ENCODE results near the gene ATP2A3. TPM values are rescaled to one million over a fixed set of nuclear protein-coding genes. Genes with fewer than 3 reads are reported as not detected.

Gene ATP2A3
- total RNA-seq, 1 experiment from 2014 or later = 13.3 TPM

DNA sequence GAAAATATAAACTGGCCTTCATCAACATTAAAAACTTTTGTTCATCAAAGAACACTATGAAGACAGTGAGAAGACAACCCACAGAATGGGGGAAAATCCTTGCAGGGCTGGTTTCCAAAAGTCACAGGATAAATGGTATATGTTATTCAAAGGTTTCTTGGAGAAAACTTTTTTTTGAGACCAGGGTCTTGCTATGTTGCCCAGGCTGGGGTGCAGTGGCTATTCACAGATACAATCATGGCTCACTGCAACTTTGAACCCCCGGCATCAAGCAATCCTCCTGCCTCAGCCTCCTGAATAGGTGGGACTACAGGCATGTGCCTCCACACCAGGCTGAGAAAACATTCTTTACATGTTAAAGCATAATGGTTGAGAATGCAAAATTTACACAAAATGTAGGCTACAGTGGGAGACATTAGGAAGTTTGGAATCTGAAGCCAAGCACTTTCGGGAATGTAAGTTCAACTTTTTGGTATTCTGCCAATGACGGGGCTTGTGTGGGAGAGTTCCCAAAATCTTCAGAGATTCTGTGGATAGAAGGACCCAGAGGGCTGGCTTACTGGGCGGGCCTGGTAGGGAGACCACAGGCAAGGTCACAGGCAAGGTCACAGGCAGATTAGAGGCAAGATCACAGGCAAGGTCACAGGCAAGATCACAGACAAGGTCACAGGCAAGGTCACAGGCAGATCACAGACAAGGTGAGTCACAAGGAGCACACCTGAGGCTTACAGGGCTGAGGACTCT lies 24.2 kb upstream of the ATP2A3 start:
- Mint-ChIP-seq H3K4me3 (no peak overlapping the region), H3K36me3 (ENCODE audit: insufficient read depth in 1 of 3, low read depth in 3 of 3) (no peaks in the 10 kb centered on the region; a peak in 1 of 7 replicates), H3K9me3 (peaks cover 0 to 2% of the 10 kb centered on the region in 2 experiments; a peak in 1 of 5 replicates), H3K27ac (peak overlapping the region in 1 of 3 experiments; percentile 44; a peak in 2 of 7 replicates), H3K4me1 (peaks cover 15 to 26% of the 10 kb centered on the region in 2 experiments; a peak in 3 of 4 replicates), H3K27me3 (ENCODE audit: low read depth) (peaks cover 1% of the 10 kb centered on the region)
- Histone ChIP-seq H3K23me2 (ENCODE audit: insufficient read length, low read depth, low read length, poor library complexity, severe bottlenecking) (no peaks in the 10 kb centered on the region), H2BK12ac (ENCODE audit: insufficient read length, low read depth, low read length) (no peak overlapping the region), H3T11ph (ENCODE audit: low read length) (no peak overlapping the region), H2BK15ac (ENCODE audit: low read depth, low read length) (no peak overlapping the region), H3K18ac (ENCODE audit: insufficient read length, low read depth, low read length) (no peak overlapping the region), H3K9ac (ENCODE audit: extremely low read depth, insufficient read length, low read length) (no peak overlapping the region), H3K79me2 (ENCODE audit: insufficient read depth, low read length) (no peaks in the 10 kb centered on the region), H3K4me2 (ENCODE audit: insufficient read depth, insufficient read length, low read length) (no peak overlapping the region), H4K5ac (ENCODE audit: insufficient read length, low read depth, low read length) (no peak overlapping the region), H2BK120ac (ENCODE audit: low read depth, low read length, poor library complexity, severe bottlenecking) (no peak overlapping the region), H4K91ac (ENCODE audit: insufficient read length, low read depth, low read length) (no peak overlapping the region), H3K56ac (ENCODE audit: insufficient read length, low read depth, low read length) (no peak overlapping the region), H2BK5ac (ENCODE audit: insufficient read length, low read length) (no peak overlapping the region), H3K14ac (ENCODE audit: insufficient read depth, low read length) (no peak overlapping the region), H3K27me3 (ENCODE audit: insufficient read depth, low read length) (no peaks in the 10 kb centered on the region), H4K8ac (replicated peaks; ENCODE audit: insufficient read length, low read depth, low read length) (no peak overlapping the region), H3K9me3 (ENCODE audit: control insufficient read depth, low read depth, low read length) (no peaks in the 10 kb centered on the region), H3K27ac (ENCODE audit: insufficient read length, low read depth, low read length) (no peak overlapping the region), H2AFZ (ENCODE audit: low read length) (no peak overlapping the region), H3K79me1 (ENCODE audit: insufficient read depth, low read depth, low read length, poor library complexity, severe bottlenecking) (no peaks in the 10 kb centered on the region), H3K23ac (ENCODE audit: insufficient read length, low read depth, low read length) (no peak overlapping the region), H2AK5ac (ENCODE audit: insufficient read length, low read length) (no peak overlapping the region), H4K20me1 (ENCODE audit: control insufficient read depth, insufficient read depth, insufficient read length) (no peaks in the 10 kb centered on the region), H3K4me1 (ENCODE audit: insufficient read depth, low read length) (peaks cover 2% of the 10 kb centered on the region; the same call in 1 of the 2 replicates), H2BK20ac (ENCODE audit: low read depth, low read length, poor library complexity, severe bottlenecking) (no peak overlapping the region), H3K4ac (ENCODE audit: low read depth, low read length) (no peak overlapping the region)
- WGBS (ENCODE audit: extremely low coverage, insufficient read length, low lambda C conversion rate) = no CpG with 5 or more reads among the region's 4 CpGs
- DNase-seq = peak; percentile 26
- TF ChIP-seq, protein P1, sequence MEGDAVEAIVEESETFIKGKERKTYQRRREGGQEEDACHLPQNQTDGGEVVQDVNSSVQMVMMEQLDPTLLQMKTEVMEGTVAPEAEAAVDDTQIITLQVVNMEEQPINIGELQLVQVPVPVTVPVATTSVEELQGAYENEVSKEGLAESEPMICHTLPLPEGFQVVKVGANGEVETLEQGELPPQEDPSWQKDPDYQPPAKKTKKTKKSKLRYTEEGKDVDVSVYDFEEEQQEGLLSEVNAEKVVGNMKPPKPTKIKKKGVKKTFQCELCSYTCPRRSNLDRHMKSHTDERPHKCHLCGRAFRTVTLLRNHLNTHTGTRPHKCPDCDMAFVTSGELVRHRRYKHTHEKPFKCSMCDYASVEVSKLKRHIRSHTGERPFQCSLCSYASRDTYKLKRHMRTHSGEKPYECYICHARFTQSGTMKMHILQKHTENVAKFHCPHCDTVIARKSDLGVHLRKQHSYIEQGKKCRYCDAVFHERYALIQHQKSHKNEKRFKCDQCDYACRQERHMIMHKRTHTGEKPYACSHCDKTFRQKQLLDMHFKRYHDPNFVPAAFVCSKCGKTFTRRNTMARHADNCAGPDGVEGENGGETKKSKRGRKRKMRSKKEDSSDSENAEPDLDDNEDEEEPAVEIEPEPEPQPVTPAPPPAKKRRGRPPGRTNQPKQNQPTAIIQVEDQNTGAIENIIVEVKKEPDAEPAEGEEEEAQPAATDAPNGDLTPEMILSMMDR (conservative IDR thresholded peaks at IDR 0.05) = no peak

Measured in H9 (cell line).